Pancreas (tissue), 10 donors: ENCODE measurements around the gene ANKIB1. TPM values are rescaled to one million over a fixed set of nuclear protein-coding genes. Genes with fewer than 3 reads are reported as not detected.
"Not testable (repeated sequence)": the region's sequence is repeated elsewhere in the genome, so short reads cannot be mapped to it uniquely, and the experiment has no call there.

Experiments used
- ATAC-seq, 4 donors: fragments of 200-7000 bp; cut with Tn5 transposase; one replicate each; pipeline versions ENCODE4 v1.8.0 to v1.9.1; 2020; ENCODE audit warnings: mild to moderate bottlenecking in 4 of 4, moderate library complexity in 4 of 4
- DNase-seq, 6 donors: peaks; one replicate each; pipeline ENCODE4 v3.0.0-alpha.2; 2020
- FAIRE-seq: peaks from 2 replicates; lab custom pipeline; 2012; peaks lifted over from hg19 to GRCh38; lab: Jason Lieb, UNC
- H3K27ac ChIP-seq, 4 donors: fragments of 200-600 bp; sonication (generic); 1 replicate in 3 of 4; 2 replicates in 1 of 4; pipeline versions ENCODE4 v1.5.0 to v1.8.0; 2020
- H3K27me3 ChIP-seq, 4 donors: fragments of 200-600 bp; one replicate each; pipeline ENCODE4 v1.8.0; 2021
- H3K36me3 ChIP-seq, 3 donors: fragments of 200-600 bp; sonication (generic) in 1 of 3; one replicate each; pipeline versions ENCODE4 v1.5.0 to v1.8.0; 2020 to 2021
- H3K4me1 ChIP-seq, 3 donors: fragments of 200-600 bp; one replicate each; pipeline ENCODE4 v1.8.0; 2021
- H3K4me3 ChIP-seq, 4 donors: fragments of 200-600 bp; sonication (generic) in 2 of 4; one replicate each; pipeline versions ENCODE4 v1.5.0 to v1.8.0; 2020 to 2021
- H3K9me3 ChIP-seq, 4 donors: fragments of 200-600 bp; one replicate each; pipeline ENCODE4 v1.8.0; 2021
- WGBS, 2 donors: extraction: QIAGEN DNeasy Blood & Tissue Kit; methylation state at CpG; one replicate each; pipeline ENCODE4 v1.1.7; 2013; 5-methylcytosine and 5-hydroxymethylcytosine counted together
- intact Hi-C, 3 donors: fragments of 100-400 bp; cut with DNase I; formaldehyde crosslinking; loops; one replicate each; pipeline versions ENCODE4 v1.11.1 to v1.14.2; 2022
- polyA plus RNA-seq, 2 donors: library from polyadenylated mRNA; stranded (reverse); fragments of 200-250 nt; gene quantifications; one replicate each; pipeline ENCODE4 v1.2.3, GENCODE V29; 2013
- total RNA-seq, 6 donors: library from RNA; stranded (reverse); fragmentation: NEBNext Ultra II Directional in 4 of 6; extraction: Animal tissue kit (Norgen Biotek cat#: 25700) in 4 of 6; gene quantifications; one replicate each; pipeline versions ENCODE4 v1.2.1 to v1.2.4, GENCODE V29; 2021 to 2023
- TF ChIP-seq, protein P1 (sequence below), 4 donors: fragments of 200-600 bp; sonication (generic) in 3 of 4; IDR thresholded peaks; one replicate each; pipeline versions ENCODE4 v1.5.0 to v1.8.0; 2021; ENCODE audit warnings: antibody characterized with exemption in 4 of 4
- donor health status: healthy with polysubstance abuse.
- donor health status: DM: no; HTN: no; CAD: no; lungs with moderate emphysema.
- donor health status: DM: no; HTN: no; CAD: no.
- donor health status: control.
- donor health status: control.
- donor health status: Bipolar disorder and iron deficiency.
- donor health status: DM: yes; HTN: yes; CAD: no.
- donor health status: DM: no; HTN: no; CAD: no.
- donor health status: DM: no; HTN: no; CAD: no.
- donor health status: DM: yes; HTN: yes; CAD: no.

ANKIB1 gene
- total and polyA plus RNA-seq, 8 donors = 7.7 to 36.5 (median 20.8) TPM

DNA sequence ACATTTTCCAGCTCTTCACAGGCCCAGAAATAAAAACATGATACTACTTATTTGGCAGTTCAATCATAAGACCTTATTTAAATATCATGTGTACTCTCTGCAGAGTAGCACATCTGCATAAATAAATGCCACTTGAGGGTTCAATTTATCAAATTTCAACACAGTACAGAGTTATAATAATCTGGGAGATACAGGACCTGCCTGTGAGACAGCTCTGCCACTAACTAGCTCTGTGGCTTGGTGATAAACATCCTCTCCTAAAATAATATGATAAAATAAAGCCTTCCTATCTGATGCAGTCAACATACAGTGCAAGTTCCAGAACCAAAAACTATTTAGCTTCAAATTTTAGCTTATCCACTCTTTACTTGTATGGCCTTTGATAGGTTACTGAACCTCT is 110.6 kb downstream of the ANKIB1 start:
- no peak overlapping the region for H3K4me3 ChIP-seq

DNA sequence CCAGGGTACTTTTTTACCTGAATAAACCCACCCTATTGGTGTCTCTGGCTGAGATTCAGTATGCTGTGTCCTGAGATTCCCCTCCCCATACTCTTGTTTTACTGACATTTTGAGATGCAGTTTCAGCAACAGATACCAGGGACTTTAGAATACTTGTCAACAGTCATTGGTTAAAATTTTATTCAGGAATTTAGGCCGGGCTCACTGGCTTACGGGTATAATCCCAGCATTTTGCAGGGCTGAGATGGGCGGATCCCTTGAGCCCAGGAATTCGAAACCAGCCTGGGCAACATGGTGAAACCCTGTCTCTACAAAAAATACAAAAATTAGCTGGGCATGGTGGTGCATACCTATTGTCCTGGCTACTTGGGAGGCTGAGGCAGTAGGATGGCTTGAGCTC is 111.5 kb downstream of the ANKIB1 start:
- no peaks in the 10 kb centered on the region for H3K4me1 ChIP-seq
- DNase-seq (no peak), ATAC-seq (no peak), FAIRE-seq (no peak)
- H3K9me3 ChIP-seq = no peaks in the 10 kb centered on the region
- no peak overlapping the region for H3K4me3 ChIP-seq
- intact Hi-C loops = no loop called here
- peaks cover 0 to 4% (median 3%) of the 10 kb centered on the region in 3 donors for H3K36me3 ChIP-seq
- 94 to 95% methylated on average over 4 of the region's 4 CpGs for WGBS, 2 donors
- no peak overlapping the region for H3K27ac ChIP-seq
- TF ChIP-seq, protein P1, sequence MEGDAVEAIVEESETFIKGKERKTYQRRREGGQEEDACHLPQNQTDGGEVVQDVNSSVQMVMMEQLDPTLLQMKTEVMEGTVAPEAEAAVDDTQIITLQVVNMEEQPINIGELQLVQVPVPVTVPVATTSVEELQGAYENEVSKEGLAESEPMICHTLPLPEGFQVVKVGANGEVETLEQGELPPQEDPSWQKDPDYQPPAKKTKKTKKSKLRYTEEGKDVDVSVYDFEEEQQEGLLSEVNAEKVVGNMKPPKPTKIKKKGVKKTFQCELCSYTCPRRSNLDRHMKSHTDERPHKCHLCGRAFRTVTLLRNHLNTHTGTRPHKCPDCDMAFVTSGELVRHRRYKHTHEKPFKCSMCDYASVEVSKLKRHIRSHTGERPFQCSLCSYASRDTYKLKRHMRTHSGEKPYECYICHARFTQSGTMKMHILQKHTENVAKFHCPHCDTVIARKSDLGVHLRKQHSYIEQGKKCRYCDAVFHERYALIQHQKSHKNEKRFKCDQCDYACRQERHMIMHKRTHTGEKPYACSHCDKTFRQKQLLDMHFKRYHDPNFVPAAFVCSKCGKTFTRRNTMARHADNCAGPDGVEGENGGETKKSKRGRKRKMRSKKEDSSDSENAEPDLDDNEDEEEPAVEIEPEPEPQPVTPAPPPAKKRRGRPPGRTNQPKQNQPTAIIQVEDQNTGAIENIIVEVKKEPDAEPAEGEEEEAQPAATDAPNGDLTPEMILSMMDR (IDR thresholded peaks at IDR 0.05) = no peak
- no peaks in the 10 kb centered on the region for H3K27me3 ChIP-seq

More for the DNA sequence above, 110.6 kb downstream of the ANKIB1 start:
- Histone ChIP-seq H3K36me3 (peaks cover 0 to 4% (median 3%) of the 10 kb centered on the region in 3 donors), H3K9me3 (no peaks in the 10 kb centered on the region), H3K27ac (no peak overlapping the region), H3K4me1 (no peaks in the 10 kb centered on the region), H3K27me3 (no peaks in the 10 kb centered on the region)
- TF ChIP-seq, protein P1 (IDR thresholded peaks at IDR 0.05) = no peak
- ATAC-seq = no peak
- intact Hi-C loops = no loop called here
- no peak for DNase-seq
- FAIRE-seq = no peak

DNA sequence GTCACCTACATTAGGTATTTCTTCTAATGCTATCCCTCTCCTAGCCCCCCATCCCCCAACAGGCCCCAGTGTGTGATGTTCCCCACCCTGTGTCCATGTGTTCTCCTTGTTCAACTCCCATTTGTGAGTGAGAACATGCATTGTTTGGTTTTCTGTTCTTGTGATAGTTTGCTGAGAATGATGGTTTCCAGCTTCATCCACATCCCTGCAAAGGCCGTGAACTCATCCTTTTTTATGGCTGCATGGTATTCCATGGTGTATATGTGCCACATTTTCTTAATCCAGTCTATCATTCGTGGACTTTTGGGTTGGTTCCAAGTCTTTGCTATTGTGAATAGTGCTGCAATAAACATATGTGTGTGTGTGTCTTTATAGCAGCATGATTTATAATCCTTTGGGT is 113.4 kb downstream of the ANKIB1 start:
- H3K4me3 ChIP-seq, ATAC-seq, intact Hi-C loops, H3K27me3 ChIP-seq, H3K27ac ChIP-seq, H3K36me3 ChIP-seq, FAIRE-seq, DNase-seq, H3K4me1 ChIP-seq, H3K9me3 ChIP-seq: not testable (repeated sequence)
- 99 to 100% methylated on average over 2 of the region's 2 CpGs for WGBS, 2 donors

DNA sequence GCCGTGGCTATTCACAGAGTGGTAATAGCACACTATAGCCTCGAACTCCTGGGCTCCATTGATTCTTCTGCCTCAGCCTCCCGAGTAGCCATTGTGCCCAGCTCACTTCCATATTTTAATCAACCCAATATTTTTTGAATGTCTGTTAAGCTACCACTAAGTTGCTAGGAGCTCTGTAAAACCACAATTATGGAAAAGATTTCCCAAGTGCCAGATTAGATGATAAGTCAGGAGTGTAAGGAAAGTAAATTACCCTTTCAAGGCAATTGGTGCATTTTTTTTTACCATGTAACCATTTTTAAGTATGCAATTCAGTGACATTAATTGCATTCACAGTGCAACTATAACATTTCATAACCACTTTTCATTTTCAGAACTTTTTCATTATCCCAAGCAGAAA is 114.0 kb downstream of the ANKIB1 start:
- Histone ChIP-seq H3K9me3 (no peaks in the 10 kb centered on the region), H3K4me1 (no peaks in the 10 kb centered on the region), H3K36me3 (no peaks in the 10 kb centered on the region), H3K27ac (no peak overlapping the region), H3K27me3 (no peaks in the 10 kb centered on the region), H3K4me3 (no peak overlapping the region)
- WGBS, 2 donors = 94 to 97% methylated on average over 3 of the region's 3 CpGs
- TF ChIP-seq, protein P1 (IDR thresholded peaks at IDR 0.05) = no peak
- ATAC-seq (no peak), FAIRE-seq (no peak), DNase-seq (no peak)
- intact Hi-C loops = no loop called here

DNA sequence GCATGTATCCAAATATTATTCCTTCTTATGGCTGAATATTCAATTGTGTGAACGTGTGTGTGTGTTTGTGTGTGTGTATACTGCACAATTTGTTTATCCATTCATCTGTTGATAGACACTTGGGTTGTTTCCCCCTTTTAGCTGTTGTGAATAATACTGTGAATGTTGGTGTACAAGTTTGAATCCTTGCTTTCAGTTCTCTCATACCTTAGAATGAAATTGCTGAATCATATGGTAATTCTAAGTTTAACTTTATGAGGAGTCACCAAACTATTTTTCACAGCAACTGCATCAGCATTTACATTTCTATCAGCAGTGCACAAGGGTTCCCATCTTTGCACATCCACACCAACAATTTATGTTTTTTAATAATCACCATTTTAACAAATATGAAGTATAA is 114.6 kb downstream of the ANKIB1 start:
- no peak for DNase-seq
- ATAC-seq = no peak
- intact Hi-C loops = no loop called here
- Histone ChIP-seq H3K27me3 (no peaks in the 10 kb centered on the region), H3K4me3 (no peak overlapping the region), H3K27ac (no peak overlapping the region), H3K9me3 (no peaks in the 10 kb centered on the region), H3K4me1 (no peaks in the 10 kb centered on the region), H3K36me3 (no peaks in the 10 kb centered on the region)
- no peak for FAIRE-seq
- TF ChIP-seq, protein P1 (IDR thresholded peaks at IDR 0.05) = no peak
- 89 to 94% methylated on average over 1 of the region's 1 CpG for WGBS, 2 donors
